Activated CD4-positive, alpha-beta memory T cell treated with anti-CD3 and anti-CD28 coated beads for 36 hours (primary cell): Measurements from ENCODE around the gene NECTIN1. TPM values are rescaled to one million over a fixed set of nuclear protein-coding genes. Genes with fewer than 3 reads are reported as not detected.

ENCODE experiments used
- CTCF ChIA-PET: fragments of 350-600 bp; sonication (Branson Sonifier 250); formaldehyde crosslinking; loops from one replicate; lab custom pipeline; 2021; ENCODE audit warnings: antibody characterized with exemption, inconsistent platforms; lab: Charles Lee
- POLR2A ChIA-PET: fragments of 350-600 bp; sonication (Branson Sonifier 250); formaldehyde crosslinking; loops from one replicate; lab custom pipeline; 2021; ENCODE audit warnings: antibody characterized with exemption; lab: Charles Lee
- DNase-seq: peaks from one replicate; pipeline ENCODE4 v3.0.0-alpha.2; 2020
- H3K27ac Mint-ChIP-seq: one replicate; pipeline ENCODE4 v1.8.0; 2021; ENCODE audit warnings: mixed read lengths
- H3K27me3 Mint-ChIP-seq: one replicate; pipeline ENCODE4 v1.8.0; 2021; ENCODE audit warnings: mixed read lengths
- H3K36me3 Mint-ChIP-seq: one replicate; pipeline ENCODE4 v1.8.0; 2021; ENCODE audit warnings: mixed read lengths
- H3K4me1 Mint-ChIP-seq: one replicate; pipeline ENCODE4 v1.8.0; 2021; ENCODE audit warnings: low read depth, mixed read lengths
- H3K4me3 Mint-ChIP-seq: one replicate; pipeline ENCODE4 v1.8.0; 2021; ENCODE audit warnings: mild to moderate bottlenecking, mixed read lengths
- H3K9me3 Mint-ChIP-seq: one replicate; pipeline ENCODE4 v1.8.0; 2021; ENCODE audit warnings: mixed read lengths
- intact Hi-C: fragments of 100-400 bp; cut with micrococcal nuclease; formaldehyde crosslinking; loops from one replicate; pipeline ENCODE4 v1.15.1; 2023
- total RNA-seq, 2 experiments: library from RNA; stranded (reverse); gene quantifications; one replicate each; pipeline ENCODE4 v1.2.3, GENCODE V29; 2021

The NECTIN1 gene
- total RNA-seq, 2 experiments from 2014 or later, result 2.0 to 2.4 TPM

- Mint-ChIP-seq H3K4me1 (peaks cover 16% of the 10 kb centered on the region), H3K27me3 (peaks cover 41% of the 10 kb centered on the region), H3K27ac (no peak overlapping the region), H3K9me3 (no peaks in the 10 kb centered on the region), H3K4me3 (no peak overlapping the region), H3K36me3 (no peaks in the 10 kb centered on the region)
- ChIA-PET POLR2A (no interaction called here), CTCF (no interaction called here)
- intact Hi-C loops, result no loop called here
- no peak for DNase-seq
Measured at GRCh38 chr11:119589001-119589400, 140.0 kb downstream of the NECTIN1 start.
